OCI-LY1 (cell line): ENCODE measurements around the gene LMF2.

Experiments
- H2AFZ ChIP-seq: fragments of 200-600 bp; sonication (generic), shearing (Covaris generic); 2 replicates; pipeline ENCODE4 v1.6.0; 2014; ENCODE audit warnings: antibody characterized with exemption, mild to moderate bottlenecking, low read length
- H3F3A ChIP-seq: fragments of 200-600 bp; sonication (generic), shearing (Covaris generic); 2 replicates; pipeline ENCODE4 v1.6.0; 2014; ENCODE audit warnings: mild to moderate bottlenecking, antibody characterized with exemption, low read length, moderate library complexity; ENCODE audit not compliant: insufficient read depth
- H3K27ac ChIP-seq: fragments of 200-600 bp; sonication (generic); 2 replicates; pipeline ENCODE4 v1.5.1; 2014; ENCODE audit warnings: low read length, mixed run types, mild to moderate bottlenecking, low read depth; ENCODE audit not compliant: poor library complexity, severe bottlenecking
- H3K27me3 ChIP-seq: fragments of 200-600 bp; sonication (generic); 2 replicates; pipeline ENCODE4 v1.6.0; 2014; ENCODE audit warnings: antibody characterized with exemption, mild to moderate bottlenecking, low read length, moderate library complexity; ENCODE audit not compliant: insufficient read depth
- H3K36me3 ChIP-seq: fragments of 200-600 bp; sonication (generic); 2 replicates; pipeline ENCODE4 v1.6.1; 2014; ENCODE audit warnings: mild to moderate bottlenecking, antibody characterized with exemption, low read length, moderate library complexity, mixed read lengths; ENCODE audit not compliant: insufficient read depth
- H3K4me1 ChIP-seq: fragments of 200-600 bp; sonication (generic); 2 replicates; pipeline ENCODE4 v1.5.1; 2014; ENCODE audit warnings: mild to moderate bottlenecking, low read length, moderate library complexity; ENCODE audit not compliant: insufficient read depth, severe bottlenecking
- H3K4me2 ChIP-seq: fragments of 200-600 bp; sonication (generic), shearing (Covaris generic); 2 replicates; pipeline ENCODE4 v1.6.1; 2014; ENCODE audit warnings: low read length
- H3K4me3 ChIP-seq: fragments of 200-600 bp; sonication (generic); 2 replicates; pipeline ENCODE4 v1.5.1; 2014; ENCODE audit warnings: low read length, low read depth, mild to moderate bottlenecking, mixed read lengths; ENCODE audit not compliant: poor library complexity, severe bottlenecking
- H3K79me2 ChIP-seq: fragments of 200-600 bp; shearing (Covaris generic); 2 replicates; pipeline ENCODE4 v1.6.1; 2016; ENCODE audit warnings: mixed run types, low read length, mixed read lengths; ENCODE audit not compliant: insufficient read depth
- H3K9ac ChIP-seq: fragments of 200-600 bp; sonication (generic), shearing (Covaris generic); 2 replicates; pipeline ENCODE4 v1.6.1; 2014; ENCODE audit warnings: mild to moderate bottlenecking, low read length, mixed read lengths
- H3K9me2 ChIP-seq: fragments of 200-600 bp; sonication (generic), shearing (Covaris generic); 2 replicates; pipeline ENCODE4 v1.6.1; 2014; ENCODE audit warnings: low read depth, mild to moderate bottlenecking, low read length, mixed read lengths
- H3K9me3 ChIP-seq: fragments of 200-600 bp; shearing (Covaris generic); 2 replicates; pipeline ENCODE4 v1.6.1; 2014; ENCODE audit warnings: low read length, mixed read lengths
- H4K20me1 ChIP-seq: fragments of 200-600 bp; sonication (generic), shearing (Covaris generic); 2 replicates; pipeline ENCODE4 v1.6.0; 2016; ENCODE audit warnings: mild to moderate bottlenecking, low read length; ENCODE audit not compliant: insufficient read depth
- EZH2 ChIP-seq: fragments of 200-600 bp; sonication (generic), shearing (Covaris generic); IDR thresholded peaks from 2 replicates; pipeline ENCODE4 v1.8.0; 2017; ENCODE audit warnings: borderline replicate concordance, mixed run types, mild to moderate bottlenecking, antibody characterized with exemption, low read length, moderate library complexity, mixed read lengths
- TF ChIP-seq, protein P1 (sequence below): fragments of 200-600 bp; sonication (generic), shearing (Covaris generic); IDR thresholded peaks from 2 replicates; pipeline ENCODE4 v1.5.1; 2017; ENCODE audit warnings: mild to moderate bottlenecking, antibody characterized with exemption, low read length, moderate library complexity, mixed read lengths

The LMF2 gene

DNA sequence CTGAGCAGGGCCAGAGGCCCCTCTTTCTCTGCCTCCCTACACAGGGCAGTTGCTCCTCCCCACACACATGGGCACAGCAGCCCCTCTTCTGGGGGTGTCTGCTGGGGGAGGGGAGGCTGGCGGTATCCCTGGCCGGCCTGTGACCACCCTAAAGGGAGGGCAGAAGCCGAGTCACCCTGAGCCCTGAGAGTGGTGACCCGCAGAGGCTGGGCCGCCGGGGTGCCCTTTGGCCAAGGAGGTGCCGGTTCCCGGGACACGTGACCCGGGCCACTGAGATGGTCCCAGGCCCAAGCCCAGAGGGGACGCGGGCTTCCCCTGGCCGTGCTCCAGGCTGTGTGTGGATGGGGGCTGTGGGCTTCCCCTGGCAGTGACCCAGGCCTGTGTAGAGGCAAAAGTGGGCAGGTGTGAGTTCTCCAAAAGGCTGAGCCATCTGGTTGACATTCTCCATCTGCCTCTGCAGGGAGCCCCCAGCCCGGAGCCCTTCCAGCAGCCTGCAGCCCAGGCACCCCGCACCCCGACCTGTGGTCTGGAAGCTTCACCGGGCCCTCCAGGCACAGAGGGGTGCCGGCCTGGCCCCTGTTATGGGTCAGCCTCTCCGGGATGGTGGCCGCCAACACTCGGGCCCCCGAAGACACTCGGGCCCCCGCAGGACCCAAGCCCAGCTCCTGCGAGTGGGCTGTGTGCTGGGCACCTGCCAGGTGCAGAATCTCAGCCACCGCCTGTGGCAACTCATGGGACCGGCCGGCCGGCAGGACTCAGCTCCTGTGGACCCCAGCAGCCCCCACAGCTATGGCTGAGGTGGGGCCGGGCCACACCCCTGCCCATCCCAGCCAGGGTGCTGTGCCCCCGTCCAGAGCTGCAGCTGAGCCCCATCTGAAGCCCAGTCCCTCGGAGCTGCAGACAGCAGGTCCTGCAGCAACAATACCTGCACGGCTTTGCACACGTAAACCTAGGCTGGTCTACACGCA, 25.1 kb downstream of the LMF2 start:
- peaks cover 27% of the 10 kb centered on the region for H3K4me1 ChIP-seq
- H2AFZ ChIP-seq, result no peak overlapping the region
- H3F3A ChIP-seq, result no peaks in the 10 kb centered on the region
- no peaks in the 10 kb centered on the region for H3K36me3 ChIP-seq
- H3K27ac ChIP-seq, result no peak overlapping the region
- H3K9me2 ChIP-seq, result no peaks in the 10 kb centered on the region
- peak overlapping the region; percentile 50 for H3K4me3 ChIP-seq
- H3K27me3 ChIP-seq, result peaks cover 4% of the 10 kb centered on the region; the same call in 1 of the 2 replicates
- peak overlapping the region; percentile 64 for H3K4me2 ChIP-seq
- no peaks in the 10 kb centered on the region for H3K9me3 ChIP-seq
- H3K9ac ChIP-seq, result peak overlapping the region; percentile 32
- TF ChIP-seq, protein P1, sequence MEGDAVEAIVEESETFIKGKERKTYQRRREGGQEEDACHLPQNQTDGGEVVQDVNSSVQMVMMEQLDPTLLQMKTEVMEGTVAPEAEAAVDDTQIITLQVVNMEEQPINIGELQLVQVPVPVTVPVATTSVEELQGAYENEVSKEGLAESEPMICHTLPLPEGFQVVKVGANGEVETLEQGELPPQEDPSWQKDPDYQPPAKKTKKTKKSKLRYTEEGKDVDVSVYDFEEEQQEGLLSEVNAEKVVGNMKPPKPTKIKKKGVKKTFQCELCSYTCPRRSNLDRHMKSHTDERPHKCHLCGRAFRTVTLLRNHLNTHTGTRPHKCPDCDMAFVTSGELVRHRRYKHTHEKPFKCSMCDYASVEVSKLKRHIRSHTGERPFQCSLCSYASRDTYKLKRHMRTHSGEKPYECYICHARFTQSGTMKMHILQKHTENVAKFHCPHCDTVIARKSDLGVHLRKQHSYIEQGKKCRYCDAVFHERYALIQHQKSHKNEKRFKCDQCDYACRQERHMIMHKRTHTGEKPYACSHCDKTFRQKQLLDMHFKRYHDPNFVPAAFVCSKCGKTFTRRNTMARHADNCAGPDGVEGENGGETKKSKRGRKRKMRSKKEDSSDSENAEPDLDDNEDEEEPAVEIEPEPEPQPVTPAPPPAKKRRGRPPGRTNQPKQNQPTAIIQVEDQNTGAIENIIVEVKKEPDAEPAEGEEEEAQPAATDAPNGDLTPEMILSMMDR, result no peak
- no peak for TF ChIP-seq EZH2
- no peaks in the 10 kb centered on the region for H3K79me2 ChIP-seq
- no peaks in the 10 kb centered on the region for H4K20me1 ChIP-seq

DNA sequence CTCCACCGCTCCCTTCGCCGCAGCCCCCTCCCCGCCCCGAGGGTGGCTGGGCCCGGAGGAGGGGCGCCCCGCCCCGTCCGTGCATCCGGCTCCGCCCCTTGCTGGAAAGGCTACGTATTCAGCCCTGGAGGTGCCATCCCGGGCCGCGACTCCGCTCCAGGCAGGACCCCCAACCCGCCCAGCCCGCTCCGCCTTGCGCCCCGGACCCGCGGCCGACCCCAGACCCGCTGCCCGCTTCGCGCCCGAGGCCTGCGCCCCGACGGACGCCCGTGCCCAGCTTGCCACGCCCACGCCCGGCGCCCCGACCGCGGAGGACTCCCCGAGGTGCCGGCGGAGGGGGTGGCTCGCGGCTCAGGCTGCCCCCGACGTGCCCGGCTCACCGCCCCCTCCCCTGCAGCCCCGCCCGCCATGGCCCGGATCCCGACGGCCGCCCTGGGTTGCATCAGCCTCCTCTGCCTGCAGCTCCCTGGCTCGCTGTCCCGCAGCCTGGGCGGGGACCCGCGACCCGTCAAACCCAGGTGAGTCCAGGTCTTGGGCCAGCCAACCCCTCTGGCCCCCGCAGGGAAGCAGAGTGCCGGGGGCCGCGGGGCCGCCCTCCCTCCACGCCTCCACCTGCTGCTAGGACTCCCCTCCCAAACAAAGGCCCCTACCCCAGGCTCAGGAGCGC, 25.9 kb downstream of the LMF2 start, which contains the start of gene ADM2:
Gene ADM2, plus strand, starts transcription at position 104 of the 667 bp plus-strand sequence. Its CDS starts 305 bp downstream, at position 409.
- Histone ChIP-seq H4K20me1 (no peaks in the 10 kb centered on the region), H3K9ac (peak within 1 kb of the TSS; percentile 32), H3F3A (no peaks in the 10 kb centered on the region), H3K4me2 (peak within 1 kb of the TSS; percentile 64), H3K9me3 (no peaks in the 10 kb centered on the region), H3K4me1 (peaks cover 19% of the 10 kb centered on the region), H3K27ac (no peak within 1 kb of the TSS), H3K27me3 (peaks cover 4% of the 10 kb centered on the region; the same call in 1 of the 2 replicates), H2AFZ (no peak within 1 kb of the TSS), H3K36me3 (no peaks in the 10 kb centered on the region), H3K9me2 (no peaks in the 10 kb centered on the region), H3K4me3 (peak within 1 kb of the TSS; percentile 50), H3K79me2 (no peaks in the 10 kb centered on the region)
- TF ChIP-seq EZH2, result no peak
- TF ChIP-seq, protein P1, result no peak

DNA sequence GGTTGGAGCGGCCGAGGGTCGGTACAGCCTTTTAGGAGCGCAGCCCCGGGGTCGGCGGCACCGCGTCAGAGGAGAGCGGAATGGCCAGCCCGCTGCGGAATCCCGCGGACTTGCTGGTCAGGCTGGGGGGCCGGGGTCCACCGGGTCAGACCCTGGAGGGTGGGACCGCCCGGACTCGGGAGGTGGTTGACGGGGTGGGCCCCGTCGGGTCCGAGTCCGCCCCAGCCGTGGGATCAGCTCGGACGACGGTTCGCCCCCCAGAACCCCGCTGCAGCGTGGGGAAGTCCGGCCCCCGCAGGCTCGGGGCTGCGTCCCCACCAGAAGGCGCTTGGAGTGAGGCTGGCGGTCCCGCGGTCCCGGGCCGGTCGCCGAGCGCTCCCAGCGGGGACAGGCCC, 26.5 kb downstream of the LMF2 start:
- TF ChIP-seq, protein P1, result no peak
- TF ChIP-seq EZH2, result no peak
- Histone ChIP-seq H3K4me3 (peak overlapping the region; percentile 50), H3K36me3 (no peaks in the 10 kb centered on the region), H3K27me3 (peaks cover 4% of the 10 kb centered on the region; the same call in 1 of the 2 replicates), H3K4me2 (peak overlapping the region; percentile 64), H3K79me2 (no peaks in the 10 kb centered on the region), H4K20me1 (no peaks in the 10 kb centered on the region), H3K27ac (no peak overlapping the region), H3K9me3 (no peaks in the 10 kb centered on the region), H3K4me1 (peaks cover 18% of the 10 kb centered on the region), H3K9ac (no peak overlapping the region), H3F3A (no peaks in the 10 kb centered on the region), H3K9me2 (no peaks in the 10 kb centered on the region), H2AFZ (no peak overlapping the region)
